NCI-H146 treated with DMSO at 0.1 percent for 48 hours (cell line): Measurements from ENCODE around the gene KRTAP5-8.
"Not testable (repeated sequence)": the region's sequence is repeated elsewhere in the genome, so short reads cannot be mapped to it uniquely, and the experiment has no call there.

ENCODE experiments used
- DNase-seq: peaks from one replicate; lab custom pipeline; 2025; ENCODE audit not compliant: unreplicated experiment; lab: John Stamatoyannopoulos, UW

Gene KRTAP5-8, protein sequence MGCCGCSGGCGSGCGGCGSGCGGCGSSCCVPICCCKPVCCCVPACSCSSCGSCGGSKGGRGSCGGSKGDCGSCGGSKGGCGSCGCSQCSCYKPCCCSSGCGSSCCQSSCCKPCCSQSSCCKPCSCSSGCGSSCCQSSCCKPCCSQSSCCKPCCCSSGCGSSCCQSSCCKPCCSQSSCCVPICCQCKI

DNA sequence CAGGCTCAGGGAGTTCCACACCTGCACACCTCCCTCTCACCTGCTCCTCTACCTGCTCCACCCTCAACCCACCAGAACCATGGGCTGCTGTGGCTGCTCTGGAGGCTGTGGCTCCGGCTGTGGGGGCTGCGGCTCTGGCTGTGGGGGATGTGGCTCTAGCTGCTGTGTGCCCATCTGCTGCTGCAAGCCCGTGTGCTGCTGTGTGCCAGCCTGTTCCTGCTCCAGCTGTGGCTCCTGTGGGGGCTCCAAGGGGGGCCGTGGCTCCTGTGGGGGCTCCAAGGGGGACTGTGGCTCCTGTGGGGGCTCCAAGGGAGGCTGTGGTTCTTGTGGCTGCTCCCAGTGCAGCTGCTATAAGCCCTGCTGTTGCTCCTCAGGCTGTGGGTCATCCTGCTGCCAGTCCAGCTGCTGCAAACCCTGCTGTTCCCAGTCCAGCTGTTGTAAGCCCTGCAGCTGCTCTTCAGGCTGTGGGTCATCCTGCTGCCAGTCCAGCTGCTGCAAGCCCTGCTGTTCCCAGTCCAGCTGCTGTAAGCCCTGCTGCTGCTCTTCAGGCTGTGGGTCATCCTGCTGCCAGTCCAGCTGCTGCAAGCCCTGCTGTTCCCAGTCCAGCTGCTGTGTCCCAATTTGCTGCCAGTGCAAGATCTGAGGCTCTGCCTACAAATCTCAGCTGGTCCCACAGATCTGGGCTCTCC, at the start of gene KRTAP5-8:
KRTAP5-8 (plus strand) TSS at position 49 of the 689 bp plus-strand sequence; CDS start at position 80, 31 bp downstream.
- DNase-seq, result not testable (repeated sequence)

DNA sequence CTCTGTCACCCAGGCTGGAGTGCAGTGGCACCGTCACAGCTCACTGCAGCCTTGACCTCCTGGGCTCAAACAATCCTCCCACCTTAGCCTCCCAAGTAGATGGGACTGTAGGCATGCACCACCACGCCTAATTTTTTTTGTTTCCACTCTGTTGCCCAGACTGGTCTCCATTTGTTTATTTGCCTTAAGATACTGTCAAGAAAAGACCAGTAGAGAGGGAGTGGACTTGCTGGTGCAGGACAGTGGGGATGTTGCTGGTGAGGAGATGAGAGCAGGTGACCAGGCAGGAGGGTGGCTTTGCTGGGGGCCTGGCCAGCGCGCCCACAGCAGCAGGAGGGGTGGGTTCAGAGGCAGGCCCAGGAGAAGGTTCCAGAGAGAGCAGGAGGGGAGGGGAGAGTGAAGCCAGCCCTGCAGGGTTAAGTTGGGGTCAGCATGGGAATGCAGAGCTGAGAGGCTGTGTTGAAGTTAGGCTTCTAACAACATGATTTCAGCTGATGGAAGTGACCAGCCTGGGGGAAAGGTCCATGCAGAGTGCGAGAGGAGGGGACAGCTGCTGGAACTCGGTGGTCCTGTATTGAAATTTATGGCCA, 49.0 kb upstream of the KRTAP5-8 start:
- DNase-seq, result no peak

DNA sequence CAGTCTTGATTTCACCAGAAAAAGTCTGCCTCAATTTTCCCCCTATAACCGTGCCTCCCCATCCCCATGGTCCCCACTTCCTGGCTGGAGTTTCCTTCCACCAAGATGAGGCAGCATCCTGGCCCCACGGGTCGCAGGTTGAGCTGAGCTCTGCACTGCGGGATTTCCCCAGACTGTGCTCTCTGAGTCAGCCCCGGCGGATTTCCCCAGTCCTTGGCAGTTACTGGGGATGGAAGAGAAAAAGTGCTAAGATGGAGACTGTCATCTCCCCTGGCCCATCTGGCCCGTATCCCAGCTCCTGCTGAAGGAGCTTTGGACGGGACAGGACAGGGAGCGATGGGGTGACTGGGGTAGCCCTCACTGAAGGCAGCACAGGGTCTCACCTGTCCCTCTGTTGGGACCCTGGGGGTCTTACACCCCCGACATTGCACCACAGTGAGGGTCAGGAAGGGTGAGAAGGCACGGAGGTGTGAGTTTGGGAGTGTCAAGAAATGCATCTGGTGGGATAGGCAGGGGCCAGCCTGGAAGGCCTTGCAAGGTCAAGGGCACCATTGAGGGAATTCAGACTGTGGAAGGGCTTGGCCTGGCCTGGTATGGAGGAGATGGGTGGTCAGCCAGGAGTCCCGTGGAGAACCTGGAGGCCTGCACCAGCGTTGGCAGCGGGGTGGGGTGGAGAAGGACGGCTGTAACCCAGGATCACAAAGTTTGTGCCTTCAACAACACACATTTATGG, 48.3 kb upstream of the KRTAP5-8 start:
- DNase-seq, result no peak

DNA sequence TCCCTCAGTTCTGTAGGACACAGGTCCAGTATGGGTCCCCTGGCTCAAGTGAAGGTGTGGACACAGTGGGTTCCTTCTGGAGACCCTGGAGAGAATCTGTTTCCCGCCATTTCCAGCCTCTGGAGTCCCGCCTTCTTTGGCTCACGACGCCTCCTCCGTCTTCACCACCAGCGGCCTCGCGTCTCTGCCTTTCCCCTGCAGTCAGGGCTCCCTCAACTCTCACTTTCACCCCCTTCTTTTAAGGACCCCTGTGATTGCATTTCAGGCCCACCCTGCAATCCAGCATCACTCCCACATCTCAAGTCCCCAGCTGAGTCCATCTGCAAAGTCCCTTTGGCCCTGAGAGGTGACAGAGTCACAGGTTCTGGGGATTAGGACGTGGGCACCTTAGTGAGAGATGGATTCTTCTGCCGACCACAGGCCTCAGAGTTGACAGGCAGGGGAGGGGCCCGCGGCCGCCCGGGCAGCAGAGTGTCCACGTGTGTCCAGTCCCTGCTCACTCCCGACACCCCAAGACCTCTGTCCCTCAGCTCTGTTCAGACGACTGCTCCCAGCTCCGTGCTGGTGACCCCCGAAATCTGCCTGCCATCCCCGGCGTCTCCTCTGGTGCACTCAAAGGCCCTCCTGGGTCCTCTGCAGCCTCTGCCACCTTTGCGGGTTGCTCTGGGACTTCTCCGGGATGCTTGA, 47.6 kb upstream of the KRTAP5-8 start:
- DNase-seq, result no peak

DNA sequence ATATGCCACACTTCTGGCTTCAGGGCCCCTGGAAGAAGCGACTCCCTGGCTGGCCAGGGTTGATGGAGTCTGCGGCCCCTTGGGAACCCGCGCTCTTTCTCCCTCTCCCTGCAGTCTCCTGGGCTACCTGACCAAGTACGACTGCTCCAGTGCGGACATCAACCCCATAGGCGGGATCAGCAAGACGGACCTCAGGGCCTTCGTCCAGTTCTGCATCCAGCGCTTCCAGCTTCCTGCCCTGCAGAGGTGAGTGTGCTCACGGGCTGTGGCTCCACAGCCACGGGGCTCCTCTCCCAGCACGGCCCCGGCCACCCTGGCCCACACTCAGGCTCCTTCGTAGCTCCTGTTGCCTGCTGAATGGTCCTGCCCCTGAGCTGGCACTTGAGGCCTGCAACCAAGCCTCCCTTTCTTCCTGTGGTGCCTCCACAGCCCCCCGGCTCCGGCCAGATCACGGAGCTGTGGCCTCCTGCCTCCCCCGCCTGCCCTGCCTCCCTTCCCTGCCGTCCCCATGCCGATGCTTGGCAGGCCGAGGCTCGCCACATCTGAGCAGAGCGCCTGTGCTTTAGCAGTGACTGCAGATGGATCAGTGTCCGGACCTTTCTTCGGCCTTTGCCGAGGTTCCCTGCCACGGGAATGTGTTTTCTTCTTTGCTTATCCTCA, 47.0 kb upstream of the KRTAP5-8 start:
- no peak for DNase-seq

DNA sequence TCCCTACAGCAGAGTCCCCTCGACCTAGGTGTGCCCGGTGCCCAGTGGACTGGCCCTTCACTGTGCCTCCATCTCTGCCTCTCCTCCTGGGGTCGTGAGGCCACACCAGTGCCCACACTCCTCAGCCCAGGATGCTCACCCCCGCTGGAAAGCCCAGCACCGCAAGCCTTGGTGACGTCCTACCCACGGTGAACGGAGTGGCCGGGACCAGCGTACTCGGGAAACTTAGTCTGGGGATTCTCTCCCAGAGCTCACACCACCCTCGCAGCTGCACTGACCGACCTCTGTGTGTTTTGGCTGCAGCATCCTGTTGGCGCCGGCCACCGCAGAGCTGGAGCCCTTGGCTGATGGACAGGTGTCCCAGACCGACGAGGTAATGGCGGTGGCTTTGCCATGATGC, 46.3 kb upstream of the KRTAP5-8 start:
- no peak for DNase-seq

DNA sequence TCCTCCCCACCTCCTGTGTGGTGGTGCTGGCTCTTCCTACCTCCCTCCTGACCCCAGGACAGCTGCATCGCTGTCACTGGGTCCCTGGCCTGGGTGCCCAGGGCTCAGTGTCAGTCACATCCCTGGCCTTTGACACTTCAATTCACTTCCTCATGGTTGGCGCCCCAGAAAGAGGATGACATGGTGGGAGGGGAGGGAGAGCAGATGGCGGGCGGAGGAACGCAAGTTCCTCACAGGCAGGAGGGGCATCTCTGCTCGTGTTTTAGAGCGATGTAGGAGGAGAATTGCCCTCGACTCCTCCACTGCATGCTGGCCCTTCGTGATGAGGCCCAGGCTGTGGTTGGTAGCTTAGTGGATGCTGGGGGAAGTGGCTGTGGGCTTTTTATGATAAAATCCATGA, 45.9 kb upstream of the KRTAP5-8 start:
- DNase-seq, result no peak

DNA sequence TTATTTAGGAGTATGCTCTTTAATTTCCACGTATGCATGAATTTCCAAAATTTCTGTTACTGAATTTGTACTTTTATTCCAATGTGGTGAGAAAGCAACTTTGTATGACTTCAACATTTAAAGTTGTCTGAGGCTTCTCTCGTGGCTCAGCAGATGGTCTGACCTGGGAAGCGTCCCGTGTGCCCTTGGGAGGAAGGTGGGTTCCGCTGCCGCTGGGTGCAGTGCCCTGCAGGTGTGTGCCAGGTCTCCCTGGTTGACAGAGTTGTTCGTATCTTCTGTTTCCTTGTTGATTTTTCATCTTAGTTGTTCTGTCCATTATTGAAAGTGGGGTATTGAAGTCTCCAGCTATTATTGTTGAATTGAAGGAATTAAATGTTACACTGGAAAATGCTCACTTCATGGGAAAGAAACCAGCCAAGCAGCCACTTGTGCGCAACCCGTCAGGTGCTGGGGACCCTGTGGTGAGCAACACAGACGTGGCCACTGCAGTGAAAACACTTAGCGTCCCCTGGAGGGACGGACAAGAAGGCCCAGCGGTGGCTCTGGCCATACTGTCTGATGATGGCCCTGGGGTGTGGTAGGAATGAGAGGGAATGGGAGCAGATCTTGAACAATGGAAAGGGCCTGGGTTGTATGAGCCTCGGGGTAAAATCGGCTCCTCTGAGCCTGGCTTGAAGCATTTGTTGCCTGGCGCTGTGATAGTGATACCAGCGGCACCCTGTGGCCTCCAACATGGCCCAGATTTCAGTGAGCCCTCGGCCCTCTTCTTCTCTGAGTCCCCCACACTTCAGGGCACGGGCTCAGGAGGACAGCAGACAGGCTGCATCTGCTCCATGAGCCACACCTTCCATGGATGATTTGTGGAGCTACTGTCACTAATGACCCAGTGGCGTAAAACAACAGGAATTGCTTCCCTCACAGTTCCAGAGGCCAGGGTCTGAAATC, 42.3 kb upstream of the KRTAP5-8 start:
- DNase-seq, result no peak

DNA sequence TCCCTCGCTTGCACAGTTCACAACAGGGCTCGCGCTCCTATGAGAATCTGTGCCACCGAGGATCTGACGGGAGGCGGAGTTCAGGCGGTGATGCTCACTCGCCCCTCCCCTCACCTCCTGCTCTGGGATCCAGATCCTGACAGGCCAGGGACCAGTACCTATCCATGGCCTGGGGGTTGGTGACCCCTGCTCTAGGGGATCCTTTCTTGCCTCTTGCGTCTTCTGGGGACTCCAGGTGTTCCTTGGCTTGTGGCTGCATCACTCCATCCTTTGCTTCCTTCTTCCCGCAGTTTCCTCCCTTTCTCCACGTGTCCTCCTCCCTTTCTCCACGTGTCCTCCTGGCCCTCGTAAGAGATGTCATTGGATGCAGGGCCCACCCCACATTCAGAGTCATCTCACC, 41.4 kb upstream of the KRTAP5-8 start:
- DNase-seq, result no peak

DNA sequence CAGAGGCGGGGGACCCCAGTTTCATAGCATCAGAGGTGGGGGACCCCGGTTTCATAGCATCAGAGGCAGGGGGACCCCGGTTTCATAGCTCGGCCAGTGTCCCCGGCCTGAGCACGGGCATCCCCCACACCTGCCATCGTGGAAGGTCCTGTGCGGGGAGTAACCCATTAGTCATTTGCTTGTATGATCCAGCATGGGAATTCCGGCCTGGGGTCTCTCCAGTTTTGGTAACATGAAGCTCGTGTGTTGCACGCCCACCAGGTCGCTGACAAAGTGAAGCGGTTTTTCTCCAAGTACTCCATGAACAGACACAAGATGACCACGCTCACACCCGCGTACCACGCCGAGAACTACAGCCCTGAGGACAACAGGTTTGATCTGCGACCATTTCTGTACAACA, 39.7 kb upstream of the KRTAP5-8 start:
- no peak for DNase-seq

DNA sequence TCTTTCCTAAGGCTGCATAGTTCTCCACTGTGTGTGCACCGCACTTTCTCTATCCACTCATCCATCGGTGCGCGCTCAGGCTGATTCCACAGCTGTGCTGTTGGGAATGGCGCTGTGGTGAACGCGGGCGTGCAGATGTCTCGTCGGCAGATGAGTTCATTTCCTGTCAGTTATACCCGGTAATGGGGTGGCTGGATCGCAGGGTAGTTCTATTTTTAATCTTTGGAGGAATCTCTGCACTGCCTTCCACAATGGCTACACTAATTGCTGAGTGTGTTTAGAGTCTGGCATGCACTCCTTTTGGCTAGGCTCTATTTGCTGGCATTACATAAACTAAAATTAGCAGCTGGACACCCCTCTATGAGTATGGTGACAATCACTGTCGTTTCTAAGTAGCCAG, 38.7 kb upstream of the KRTAP5-8 start:
- no peak for DNase-seq

DNA sequence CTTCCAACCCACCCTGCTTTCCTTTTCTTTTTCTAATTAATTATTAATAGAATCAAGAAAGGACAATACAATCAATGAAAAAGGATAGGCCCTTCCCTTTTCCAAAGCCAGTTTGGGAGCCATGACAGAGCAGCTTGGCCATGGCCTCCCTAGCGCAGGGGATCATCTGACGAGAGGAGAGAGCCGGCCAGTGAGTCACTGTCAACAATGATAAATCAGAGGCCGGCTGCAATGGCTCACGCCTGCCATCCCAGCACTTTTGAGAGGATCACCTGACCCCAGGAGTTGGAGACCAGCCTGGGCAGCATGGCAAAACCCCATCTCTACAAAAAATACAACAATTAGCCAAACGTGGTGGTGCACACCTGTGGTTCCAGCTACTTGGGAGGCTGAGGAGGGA, 38.3 kb upstream of the KRTAP5-8 start:
- DNase-seq, result no peak

DNA sequence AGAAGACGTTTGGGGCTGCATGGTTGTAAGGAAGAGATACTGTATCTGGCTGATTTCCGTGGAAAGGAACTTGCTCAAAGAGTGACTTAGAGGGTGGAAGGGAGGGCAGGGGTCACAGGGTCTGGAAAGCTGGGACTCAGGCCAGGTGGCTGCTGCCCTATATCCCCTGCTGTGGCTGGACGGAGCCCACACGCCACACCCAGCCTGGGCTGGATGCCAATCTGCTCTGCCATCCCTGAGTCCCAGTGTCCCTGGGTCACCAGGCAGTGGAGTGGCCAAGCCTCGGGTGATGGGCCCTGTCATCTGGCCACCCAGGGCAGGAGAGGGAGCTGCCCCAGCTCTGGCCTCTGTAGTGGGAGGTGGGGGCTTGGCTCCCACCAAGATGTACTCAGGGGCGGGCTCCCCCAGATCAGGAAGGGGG, 37.2 kb upstream of the KRTAP5-8 start:
- no peak for DNase-seq

DNA sequence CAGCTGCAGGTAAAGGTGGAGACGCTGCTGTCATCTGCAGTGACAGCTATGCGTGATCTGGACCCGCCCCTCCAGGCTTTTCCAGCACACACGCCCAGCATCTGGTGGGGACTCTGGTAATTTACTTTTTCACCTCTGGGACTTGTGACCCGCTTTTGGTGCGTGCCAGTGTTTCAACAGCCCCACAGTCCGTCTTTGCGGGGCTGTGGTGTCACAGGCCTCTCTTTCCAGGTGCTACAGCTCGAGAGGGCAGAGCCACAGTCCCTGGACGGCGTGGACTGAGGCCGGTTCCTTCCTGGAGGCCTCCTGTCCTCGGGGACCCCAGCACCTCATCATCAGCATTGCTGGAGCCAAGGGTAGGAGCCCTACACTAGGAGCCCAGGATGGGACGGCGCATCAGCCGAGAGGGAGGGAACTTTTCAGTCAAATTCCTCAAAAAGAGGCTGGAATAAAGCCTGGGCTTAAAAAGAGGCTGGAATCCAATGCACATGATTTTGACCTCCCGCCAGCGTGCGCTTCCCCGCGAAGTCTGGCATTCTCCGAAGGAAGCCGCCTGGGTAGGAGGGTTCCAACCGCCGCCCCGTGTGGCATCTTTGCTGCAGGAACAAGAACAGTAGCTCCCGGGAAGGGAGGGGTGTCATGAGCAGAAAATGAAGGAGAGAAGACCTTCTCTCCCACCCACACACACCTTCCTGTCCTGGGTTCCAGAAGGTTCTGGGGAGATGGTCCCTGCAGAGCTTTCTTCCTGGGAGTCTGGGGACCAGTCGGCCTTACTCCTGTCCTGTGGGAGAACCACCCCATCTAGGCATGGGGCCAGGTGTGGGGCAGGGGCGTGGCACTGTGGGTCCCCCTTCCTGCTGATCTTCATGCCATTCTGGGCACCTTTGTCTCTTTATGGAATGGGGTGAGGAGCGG, 36.5 kb upstream of the KRTAP5-8 start:
- no peak for DNase-seq

DNA sequence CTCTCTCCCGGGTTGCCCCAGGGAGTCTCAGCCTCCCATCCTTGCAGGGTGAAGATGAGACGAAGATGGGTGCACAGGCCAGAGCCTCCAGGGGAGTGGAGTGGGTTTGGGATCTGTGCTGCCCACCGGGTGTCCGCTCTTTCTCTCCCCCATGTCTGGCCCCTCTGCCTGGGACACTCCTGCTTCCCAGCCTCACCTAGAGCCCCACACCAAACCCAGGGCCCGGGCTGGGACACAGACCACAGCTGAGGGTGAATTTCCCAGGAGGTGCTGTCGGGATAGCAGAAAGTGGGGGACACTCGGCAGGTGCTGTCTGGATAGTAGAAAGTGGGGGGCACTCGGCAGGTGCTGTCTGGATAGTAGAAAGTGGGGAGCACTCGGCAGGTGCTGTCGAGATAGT, 35.8 kb upstream of the KRTAP5-8 start:
- DNase-seq, result no peak

DNA sequence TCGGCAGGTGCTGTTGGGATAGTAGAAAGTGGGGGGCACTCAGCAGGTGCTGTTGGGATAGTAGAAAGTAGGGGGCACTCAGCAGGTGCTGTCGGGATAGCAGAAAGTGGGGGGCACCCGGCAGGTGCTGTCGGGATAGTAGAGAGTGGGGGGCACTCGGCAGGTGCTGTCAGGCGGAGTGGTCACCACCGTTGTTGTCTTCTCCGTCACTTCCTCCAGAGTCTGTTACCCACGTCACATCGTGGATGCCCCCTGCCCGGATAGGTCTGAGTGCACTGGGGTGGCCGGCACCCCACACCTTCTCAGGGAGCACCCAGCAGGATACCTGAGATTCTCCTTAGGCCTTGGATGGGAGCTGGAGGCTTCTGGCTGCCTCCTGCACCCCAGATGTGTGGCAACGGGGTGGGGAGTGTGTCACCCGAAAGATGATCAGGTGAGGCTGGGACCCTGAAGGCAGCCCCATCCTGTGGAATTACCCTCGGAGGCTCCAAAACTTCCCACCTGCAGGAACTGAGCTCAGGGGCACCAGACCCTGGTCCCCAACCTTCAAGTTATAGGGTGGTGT, 34.9 kb upstream of the KRTAP5-8 start:
- no peak for DNase-seq

DNA sequence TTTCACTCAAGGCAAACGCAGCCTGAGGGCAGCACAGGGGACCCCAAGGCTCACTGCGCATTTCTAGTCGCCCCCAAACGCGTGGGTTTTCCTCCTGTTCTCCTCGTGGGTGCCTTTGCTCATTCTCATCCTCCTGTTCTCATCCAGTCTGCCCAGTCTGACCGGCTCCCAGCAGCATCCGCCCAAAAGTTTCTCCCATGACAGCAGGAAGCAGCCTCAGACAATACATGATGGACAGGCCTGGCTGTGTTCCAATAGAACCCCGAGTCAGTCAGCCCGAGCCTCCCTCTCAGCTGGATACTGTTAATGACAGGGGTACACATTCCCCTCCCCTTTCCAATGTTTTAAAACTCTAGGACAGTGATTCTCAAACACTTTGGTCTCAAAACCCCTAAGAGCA, 33.3 kb upstream of the KRTAP5-8 start:
- no peak for DNase-seq

DNA sequence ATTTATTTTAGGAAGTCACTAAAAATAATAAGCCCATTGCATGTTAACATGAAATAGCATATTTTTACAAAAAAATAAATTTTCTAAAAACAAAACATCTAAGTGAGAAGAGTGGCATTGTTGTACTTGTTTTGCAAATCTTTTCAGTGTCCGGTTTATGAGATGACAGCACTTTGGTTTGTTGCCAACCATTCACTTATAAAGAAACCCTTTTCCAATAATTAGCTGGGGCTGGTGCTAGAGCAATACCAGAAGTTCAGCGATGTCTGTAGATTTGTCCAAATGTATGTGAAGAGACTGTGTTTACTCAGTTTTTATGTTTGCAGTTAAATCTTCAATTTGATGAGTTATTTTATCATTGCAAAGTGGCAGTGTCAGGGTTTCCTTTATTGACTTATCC, 32.8 kb upstream of the KRTAP5-8 start:
- no peak for DNase-seq
